H9 (cell line): ENCODE data around the gene VKORC1. TPM values are rescaled to one million over a fixed set of nuclear protein-coding genes. Genes with fewer than 3 reads are reported as not detected.

Experiments
- DNase-seq: peaks from one replicate; pipeline ENCODE4 v3.0.0-alpha.2; 2017
- H2AFZ ChIP-seq: one replicate; pipeline ENCODE4 v1.6.1; 2013; ENCODE audit warnings: mild to moderate bottlenecking, low read length, control low read depth, moderate library complexity
- H2AK5ac ChIP-seq: 2 replicates; pipeline ENCODE4 v1.6.1; 2013; ENCODE audit warnings: low read length, control low read depth, mixed read lengths; ENCODE audit not compliant: insufficient read length
- H2BK120ac ChIP-seq: one replicate; pipeline ENCODE4 v1.6.1; 2013; ENCODE audit warnings: low read depth, mild to moderate bottlenecking, low read length, control low read depth, inconsistent platforms; ENCODE audit not compliant: poor library complexity, severe bottlenecking
- H2BK12ac ChIP-seq: 2 replicates; pipeline ENCODE4 v1.6.1; 2013; ENCODE audit warnings: low read length, control low read depth, mixed read lengths, low read depth; ENCODE audit not compliant: insufficient read length
- H2BK15ac ChIP-seq: 2 replicates; pipeline ENCODE4 v1.6.1; 2013; ENCODE audit warnings: low read depth, low read length, control low read depth
- H2BK20ac ChIP-seq: one replicate; pipeline ENCODE4 v1.6.1; 2013; ENCODE audit warnings: low read depth, mild to moderate bottlenecking, low read length, control low read depth, inconsistent platforms; ENCODE audit not compliant: poor library complexity, severe bottlenecking
- H2BK5ac ChIP-seq: 2 replicates; pipeline ENCODE4 v1.6.1; 2013; ENCODE audit warnings: low read length, control low read depth, mixed read lengths; ENCODE audit not compliant: insufficient read length
- H3K14ac ChIP-seq: 2 replicates; pipeline ENCODE4 v1.6.1; 2013; ENCODE audit warnings: low read length, control low read depth; ENCODE audit not compliant: insufficient read depth
- H3K18ac ChIP-seq: 2 replicates; pipeline ENCODE4 v1.6.1; 2013; ENCODE audit warnings: low read depth, mild to moderate bottlenecking, mixed read lengths, low read length, control low read depth; ENCODE audit not compliant: insufficient read length
- H3K23ac ChIP-seq: 2 replicates; pipeline ENCODE4 v1.6.1; 2013; ENCODE audit warnings: low read length, control low read depth, mixed read lengths, low read depth; ENCODE audit not compliant: insufficient read length
- H3K23me2 ChIP-seq: 2 replicates; pipeline ENCODE4 v1.6.1; 2013; ENCODE audit warnings: low read depth, mild to moderate bottlenecking, mixed read lengths, low read length, control low read depth; ENCODE audit not compliant: insufficient read length, poor library complexity, severe bottlenecking
- H3K27ac ChIP-seq: 2 replicates; pipeline ENCODE4 v1.5.1; 2013; ENCODE audit warnings: low read length, control low read depth, mixed read lengths, low read depth; ENCODE audit not compliant: insufficient read length
- H3K27me3 ChIP-seq: 2 replicates; pipeline ENCODE4 v1.6.1; 2013; ENCODE audit warnings: low read length, control low read depth, inconsistent platforms; ENCODE audit not compliant: insufficient read depth
- H3K4ac ChIP-seq: 2 replicates; pipeline ENCODE4 v1.6.1; 2013; ENCODE audit warnings: low read depth, mild to moderate bottlenecking, control low read depth, inconsistent platforms, low read length, moderate library complexity
- H3K4me1 ChIP-seq: 2 replicates; pipeline ENCODE4 v1.6.1; 2013; ENCODE audit warnings: low read length, control low read depth, inconsistent platforms; ENCODE audit not compliant: insufficient read depth
- H3K4me2 ChIP-seq: 2 replicates; pipeline ENCODE4 v1.6.1; 2013; ENCODE audit warnings: low read length, control low read depth, mixed read lengths; ENCODE audit not compliant: insufficient read length, insufficient read depth
- H3K56ac ChIP-seq: 2 replicates; pipeline ENCODE4 v1.6.1; 2013; ENCODE audit warnings: low read depth, mild to moderate bottlenecking, mixed read lengths, low read length, control low read depth; ENCODE audit not compliant: insufficient read length
- H3K79me1 ChIP-seq: 2 replicates; pipeline ENCODE4 v1.6.1; 2013; ENCODE audit warnings: low read depth, mild to moderate bottlenecking, moderate library complexity, low read length, control low read depth, inconsistent platforms; ENCODE audit not compliant: insufficient read depth, poor library complexity, severe bottlenecking
- H3K79me2 ChIP-seq: 2 replicates; pipeline ENCODE4 v1.6.1; 2013; ENCODE audit warnings: low read length, control low read depth, inconsistent platforms; ENCODE audit not compliant: insufficient read depth
- H3K9ac ChIP-seq: 2 replicates; pipeline ENCODE4 v1.6.1; 2013; ENCODE audit warnings: low read length, control low read depth, mixed read lengths; ENCODE audit not compliant: insufficient read length; ENCODE audit errors: extremely low read depth
- H3K9me3 ChIP-seq: one replicate; pipeline ENCODE4 v1.6.1; 2013; ENCODE audit warnings: low read depth, low read length, inconsistent platforms; ENCODE audit not compliant: control insufficient read depth
- H3T11ph ChIP-seq: one replicate; pipeline ENCODE4 v1.6.1; 2013; ENCODE audit warnings: mild to moderate bottlenecking, low read length, control low read depth, inconsistent platforms
- H4K20me1 ChIP-seq: one replicate; pipeline ENCODE4 v1.6.1; 2013; ENCODE audit not compliant: control insufficient read depth, insufficient read length, insufficient read depth
- H4K5ac ChIP-seq: 2 replicates; pipeline ENCODE4 v1.6.1; 2013; ENCODE audit warnings: low read depth, mild to moderate bottlenecking, mixed read lengths, low read length, control low read depth; ENCODE audit not compliant: insufficient read length
- H4K8ac ChIP-seq: replicated peaks from 2 replicates; pipeline ENCODE4 v1.6.1; 2013; ENCODE audit warnings: low read length, control low read depth, mixed read lengths, low read depth; ENCODE audit not compliant: insufficient read length
- H4K91ac ChIP-seq: 2 replicates; pipeline ENCODE4 v1.6.1; 2013; ENCODE audit warnings: low read depth, mild to moderate bottlenecking, moderate library complexity, mixed read lengths, low read length, control low read depth; ENCODE audit not compliant: insufficient read length
- H3K27ac Mint-ChIP-seq, 3 experiments: 2 replicates in 2 of 3; 3 replicates in 1 of 3; pipeline ENCODE4 v1.8.0; 2020 to 2021; ENCODE audit warnings: mixed read lengths in 3 of 3, mild to moderate bottlenecking in 1 of 3, moderate library complexity in 1 of 3
- H3K27me3 Mint-ChIP-seq: 2 replicates; pipeline ENCODE4 v1.8.0; 2021; ENCODE audit warnings: low read depth, mild to moderate bottlenecking, moderate library complexity, mixed read lengths
- H3K36me3 Mint-ChIP-seq, 3 experiments: 2 replicates in 2 of 3; 3 replicates in 1 of 3; pipeline ENCODE4 v1.8.0; 2020 to 2021; ENCODE audit warnings: low read depth in 3 of 3, mixed read lengths in 3 of 3; ENCODE audit not compliant: insufficient read depth in 1 of 3
- H3K4me1 Mint-ChIP-seq, 2 experiments: 2 replicates each; pipeline ENCODE4 v1.8.0; 2020; ENCODE audit warnings: mixed read lengths in 2 of 2
- H3K4me3 Mint-ChIP-seq, 2 experiments: 2 replicates in 1 of 2; 3 replicates in 1 of 2; pipeline ENCODE4 v1.8.0; 2020 to 2021; ENCODE audit warnings: mild to moderate bottlenecking in 2 of 2, mixed read lengths in 2 of 2, moderate library complexity in 1 of 2
- H3K9me3 Mint-ChIP-seq, 2 experiments: 2 replicates in 1 of 2; 3 replicates in 1 of 2; pipeline ENCODE4 v1.8.0; 2020; ENCODE audit warnings: mild to moderate bottlenecking in 2 of 2, mixed read lengths in 2 of 2, moderate library complexity in 1 of 2
- CTCF ChIP-seq: fragments of 200-600 bp; sonication (generic); conservative IDR thresholded peaks from 3 replicates; pipeline ENCODE4 v1.8.0; 2021; ENCODE audit warnings: antibody characterized with exemption, mild to moderate bottlenecking
- WGBS: extraction: QIAGEN DNeasy Blood & Tissue Kit; methylation state at CpG from one replicate; pipeline ENCODE4 v1.1.7; 2013; ENCODE audit warnings: missing lambda C conversion rate, low lambda C conversion rate, mixed read lengths; ENCODE audit not compliant: insufficient read length; ENCODE audit errors: extremely low coverage; 5-methylcytosine and 5-hydroxymethylcytosine counted together
- total RNA-seq: library from RNA; stranded (reverse); gene quantifications from 2 replicates; pipeline ENCODE4 v1.2.1, GENCODE V29; 2021

VKORC1 gene
- total RNA-seq, 1 experiment from 2014 or later, result 93.9 TPM

GRCh38 chr16:31061813-31062440, 32.7 kb downstream of the VKORC1 start:
- Mint-ChIP-seq H3K36me3 (peaks cover 22 to 51% (median 40%) of the 10 kb centered on the region in 3 experiments), H3K27me3 (no peaks in the 10 kb centered on the region), H3K4me3 (no peak overlapping the region), H3K9me3 (no peaks in the 10 kb centered on the region), H3K4me1 (no peaks in the 10 kb centered on the region), H3K27ac (no peak overlapping the region)
- H3K27me3 ChIP-seq, result no peaks in the 10 kb centered on the region
- no peak overlapping the region for H3K27ac ChIP-seq
- H2AFZ ChIP-seq, result no peak overlapping the region
- no peak overlapping the region for H3K14ac ChIP-seq
- no peaks in the 10 kb centered on the region for H3K9me3 ChIP-seq
- no peak for DNase-seq
- no peak overlapping the region for H2BK120ac ChIP-seq
- H2BK12ac ChIP-seq, result no peak overlapping the region
- H3K79me2 ChIP-seq, result no peaks in the 10 kb centered on the region
- no peak overlapping the region for H3T11ph ChIP-seq
- no peaks in the 10 kb centered on the region for H3K79me1 ChIP-seq
- H3K23me2 ChIP-seq, result no peaks in the 10 kb centered on the region
- no peaks in the 10 kb centered on the region for H3K4me1 ChIP-seq
- H2BK20ac ChIP-seq, result no peak overlapping the region
- TF ChIP-seq CTCF, result no peak
- H3K23ac ChIP-seq, result no peak overlapping the region
- H2BK5ac ChIP-seq, result no peak overlapping the region
- H3K9ac ChIP-seq, result no peak overlapping the region
- no peak overlapping the region for H4K5ac ChIP-seq
- H2AK5ac ChIP-seq, result no peak overlapping the region
- no peak overlapping the region for H3K4ac ChIP-seq
- H3K56ac ChIP-seq, result no peak overlapping the region
- H3K4me2 ChIP-seq, result no peak overlapping the region
- no peak overlapping the region for H2BK15ac ChIP-seq
- H3K18ac ChIP-seq, result no peak overlapping the region
- H4K20me1 ChIP-seq, result no peaks in the 10 kb centered on the region
- no peak overlapping the region for H4K8ac ChIP-seq
- no peak overlapping the region for H4K91ac ChIP-seq
- WGBS, result no CpG with 5 or more reads among the region's 54 CpGs
